HCEC 1CT (cell line): ENCODE data around the gene KIF1A.

Source experiments
- DNase-seq: peaks from one replicate; pipeline ENCODE4 v3.0.0-alpha.2; 2017

KIF1A gene

GRCh38 chr2:240819858-240820606 lies at the start of gene KIF1A:
Gene KIF1A (minus strand): TSS chr2:240820219. CDS start chr2:240797752, 22,467 bp downstream.
- DNase-seq: no peak

- DNase-seq: no peak
These were observed 49.3 kb upstream of the KIF1A start for GRCh38 chr2:240869109-240869955.

- no peak for DNase-seq
These were observed 48.5 kb upstream of the KIF1A start, which contains the start of gene AGXT for GRCh38 chr2:240868286-240869108. Gene AGXT (plus strand): TSS chr2:240868824. CDS start chr2:240868866, 42 bp downstream.

- DNase-seq: no peak
These were observed 45.4 kb upstream of the KIF1A start for GRCh38 chr2:240865391-240865790.

GRCh38 chr2:240864475-240864874 lies 44.5 kb upstream of the KIF1A start:
- DNase-seq: no peak

- DNase-seq: no peak
These were observed 41.5 kb upstream of the KIF1A start for GRCh38 chr2:240861547-240861946.

GRCh38 chr2:240858871-240859270 lies 38.9 kb upstream of the KIF1A start:
- DNase-seq: no peak

- DNase-seq: no peak
These were observed 38.3 kb upstream of the KIF1A start for GRCh38 chr2:240858321-240858720.

GRCh38 chr2:240857039-240858008 lies 37.3 kb upstream of the KIF1A start:
- no peak for DNase-seq

GRCh38 chr2:240856151-240856980 lies 36.3 kb upstream of the KIF1A start:
- no peak for DNase-seq

GRCh38 chr2:240855670-240856069 lies 35.7 kb upstream of the KIF1A start:
- no peak for DNase-seq

GRCh38 chr2:240852671-240853314 lies 32.8 kb upstream of the KIF1A start:
- DNase-seq: no peak

GRCh38 chr2:240851078-240851991 lies 31.3 kb upstream of the KIF1A start:
- peak; percentile 57 for DNase-seq

- DNase-seq: no peak
These were observed 30.7 kb upstream of the KIF1A start for GRCh38 chr2:240850756-240851077.

GRCh38 chr2:240850026-240850425 lies 30.0 kb upstream of the KIF1A start:
- no peak for DNase-seq

GRCh38 chr2:240848900-240849680 lies 29.1 kb upstream of the KIF1A start:
- DNase-seq: no peak

- DNase-seq: no peak
These were observed 27.8 kb upstream of the KIF1A start for GRCh38 chr2:240847817-240848216.

GRCh38 chr2:240846873-240847595 lies 27.0 kb upstream of the KIF1A start:
- DNase-seq: no peak
